Ascending aorta (tissue), 2 donors: ENCODE results near the gene FOXK1. TPM values are rescaled to one million over a fixed set of nuclear protein-coding genes. Genes with fewer than 3 reads are reported as not detected.

Source experiments
- DNase-seq, 2 donors: peaks; one replicate each; pipeline ENCODE4 v3.0.0-alpha.2; 2019; ENCODE audit warnings: low spot score in 2 of 2
- H3K27ac ChIP-seq, 2 donors: fragments of 200-600 bp; sonication (generic); one replicate each; pipeline ENCODE4 v1.5.1; 2016 to 2017; ENCODE audit warnings: mild to moderate bottlenecking in 1 of 2
- H3K27me3 ChIP-seq: fragments of 200-600 bp; sonication (generic); one replicate; pipeline ENCODE4 v1.5.1; 2017
- H3K36me3 ChIP-seq, 2 donors: fragments of 200-600 bp; sonication (generic); one replicate each; pipeline ENCODE4 v1.5.1; 2016
- H3K4me1 ChIP-seq, 2 donors: fragments of 200-600 bp; sonication (generic); one replicate each; pipeline ENCODE4 v1.5.1; 2016 to 2017; ENCODE audit warnings: mild to moderate bottlenecking in 1 of 2
- H3K4me3 ChIP-seq, 2 donors: fragments of 200-600 bp; sonication (generic); one replicate each; pipeline ENCODE4 v1.5.1; 2016 to 2017; ENCODE audit warnings: mild to moderate bottlenecking in 1 of 2
- H3K9me3 ChIP-seq, 2 donors: fragments of 200-600 bp; sonication (generic); one replicate each; pipeline ENCODE4 v1.5.1; 2016
- CTCF ChIP-seq, 3 experiments: fragments of 200-600 bp in 2 of 3; fragments of 450-650 bp in 1 of 3; sonication (generic) in 2 of 3; IDR thresholded peaks; one replicate each; pipeline ENCODE4 v1.5.1; 2016 to 2019; ENCODE audit warnings: antibody characterized with exemption in 3 of 3, mild to moderate bottlenecking in 1 of 3, moderate library complexity in 1 of 3
- intact Hi-C: fragments of 100-400 bp; cut with DNase I; formaldehyde crosslinking; loops from one replicate; pipeline ENCODE4 v1.15.1; 2023
- total RNA-seq: library from RNA; depleted of rRNA; stranded (reverse); fragments of >200 nt; gene quantifications from one replicate; pipeline ENCODE4 v1.1.0, GENCODE V29; 2016

Gene FOXK1
- total RNA-seq, 1 donor from 2014 or later: 31.7 TPM

DNA sequence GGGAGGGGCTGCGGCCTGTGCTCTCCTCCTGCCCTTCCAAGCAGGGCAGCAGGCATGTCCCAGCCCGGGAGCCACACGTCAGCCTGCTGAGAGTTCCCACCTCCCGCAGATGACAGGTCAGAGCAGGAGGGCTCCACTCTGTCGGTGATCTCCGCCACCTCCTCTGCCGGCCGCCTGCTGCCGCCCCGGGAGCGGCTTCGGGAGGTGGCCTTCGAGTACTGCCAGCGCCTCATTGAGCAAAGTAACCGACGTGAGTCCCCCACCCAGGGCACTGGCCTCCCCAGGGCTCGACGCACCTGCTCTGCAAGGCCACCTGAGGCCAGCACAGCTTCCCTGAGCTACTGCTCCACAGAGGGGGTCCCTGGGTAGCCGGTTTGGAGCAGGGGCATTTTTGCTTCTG, 102.7 kb downstream of the FOXK1 start:
- no peaks in the 10 kb centered on the region for H3K4me1 ChIP-seq
- DNase-seq: no peak
- intact Hi-C loops: no loop called here
- no peaks in the 10 kb centered on the region for H3K9me3 ChIP-seq
- H3K4me3 ChIP-seq: no peak overlapping the region
- H3K27ac ChIP-seq: no peak overlapping the region
- H3K36me3 ChIP-seq: peaks cover 88 to 92% of the 10 kb centered on the region in 2 donors
- H3K27me3 ChIP-seq: no peaks in the 10 kb centered on the region
- no peak for TF ChIP-seq CTCF (IDR thresholded peaks at IDR 0.05)

DNA sequence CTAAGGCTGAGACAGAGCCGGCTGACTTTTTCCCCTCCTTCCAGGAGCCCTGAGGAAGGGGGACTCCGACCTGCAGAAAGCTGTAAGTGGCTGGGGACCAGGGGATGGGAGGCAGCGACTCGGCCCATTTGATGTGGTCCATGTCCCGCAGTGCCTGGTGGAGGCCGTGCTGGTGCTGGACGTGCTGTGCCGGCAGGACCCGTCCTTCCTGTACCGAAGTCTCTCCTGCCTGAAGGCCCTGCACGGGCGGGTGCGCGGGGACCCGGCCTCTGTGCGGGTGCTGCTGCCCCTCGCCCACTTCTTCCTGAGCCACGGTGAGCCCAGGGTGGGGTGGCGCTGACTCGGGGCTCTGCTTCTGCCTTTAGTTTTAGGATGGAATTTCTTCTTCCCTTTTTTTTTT, 103.3 kb downstream of the FOXK1 start:
- Histone ChIP-seq H3K4me1 (no peaks in the 10 kb centered on the region), H3K9me3 (no peaks in the 10 kb centered on the region), H3K27me3 (no peaks in the 10 kb centered on the region), H3K27ac (no peak overlapping the region), H3K36me3 (peaks cover 94 to 98% of the 10 kb centered on the region in 2 donors), H3K4me3 (no peak overlapping the region)
- TF ChIP-seq CTCF (IDR thresholded peaks at IDR 0.05): no peak
- intact Hi-C loops: no loop called here
- no peak for DNase-seq

GRCh38 chr7:4786015-4786414, 103.9 kb downstream of the FOXK1 start:
- DNase-seq: no peak
- TF ChIP-seq CTCF (IDR thresholded peaks at IDR 0.05): no peak
- H3K4me3 ChIP-seq: no peak overlapping the region
- H3K4me1 ChIP-seq: no peaks in the 10 kb centered on the region
- peaks cover 98 to 99% of the 10 kb centered on the region in 2 donors for H3K36me3 ChIP-seq
- no peak overlapping the region for H3K27ac ChIP-seq
- no peaks in the 10 kb centered on the region for H3K9me3 ChIP-seq
- intact Hi-C loops: no loop called here
- no peaks in the 10 kb centered on the region for H3K27me3 ChIP-seq

DNA sequence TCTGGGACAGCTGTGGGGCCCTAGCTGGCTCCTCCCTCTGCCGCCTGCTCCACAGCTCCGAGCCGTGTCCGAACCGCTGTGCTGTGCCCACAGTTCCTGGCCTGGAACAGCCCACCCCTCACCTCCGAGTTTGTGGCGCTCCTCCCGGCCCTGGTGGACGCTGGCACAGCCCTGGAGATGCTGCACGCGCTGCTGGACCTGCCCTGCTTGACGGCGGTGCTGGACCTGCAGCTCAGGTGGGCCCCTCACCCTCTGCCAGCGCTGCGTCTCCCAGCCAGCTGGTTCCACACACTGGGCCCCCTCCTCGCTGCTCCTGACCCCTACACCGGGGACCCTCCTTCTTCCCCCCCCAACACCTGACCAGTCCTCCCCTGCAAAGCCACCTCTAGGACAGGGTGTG, 105.4 kb downstream of the FOXK1 start:
- H3K9me3 ChIP-seq: no peaks in the 10 kb centered on the region
- H3K27me3 ChIP-seq: no peaks in the 10 kb centered on the region
- DNase-seq: no peak
- intact Hi-C loops: no loop called here
- H3K27ac ChIP-seq: no peak overlapping the region
- TF ChIP-seq CTCF (IDR thresholded peaks at IDR 0.05): no peak
- H3K4me1 ChIP-seq: no peaks in the 10 kb centered on the region
- H3K36me3 ChIP-seq: peaks cover 94 to 96% of the 10 kb centered on the region in 2 donors
- no peak overlapping the region for H3K4me3 ChIP-seq

DNA sequence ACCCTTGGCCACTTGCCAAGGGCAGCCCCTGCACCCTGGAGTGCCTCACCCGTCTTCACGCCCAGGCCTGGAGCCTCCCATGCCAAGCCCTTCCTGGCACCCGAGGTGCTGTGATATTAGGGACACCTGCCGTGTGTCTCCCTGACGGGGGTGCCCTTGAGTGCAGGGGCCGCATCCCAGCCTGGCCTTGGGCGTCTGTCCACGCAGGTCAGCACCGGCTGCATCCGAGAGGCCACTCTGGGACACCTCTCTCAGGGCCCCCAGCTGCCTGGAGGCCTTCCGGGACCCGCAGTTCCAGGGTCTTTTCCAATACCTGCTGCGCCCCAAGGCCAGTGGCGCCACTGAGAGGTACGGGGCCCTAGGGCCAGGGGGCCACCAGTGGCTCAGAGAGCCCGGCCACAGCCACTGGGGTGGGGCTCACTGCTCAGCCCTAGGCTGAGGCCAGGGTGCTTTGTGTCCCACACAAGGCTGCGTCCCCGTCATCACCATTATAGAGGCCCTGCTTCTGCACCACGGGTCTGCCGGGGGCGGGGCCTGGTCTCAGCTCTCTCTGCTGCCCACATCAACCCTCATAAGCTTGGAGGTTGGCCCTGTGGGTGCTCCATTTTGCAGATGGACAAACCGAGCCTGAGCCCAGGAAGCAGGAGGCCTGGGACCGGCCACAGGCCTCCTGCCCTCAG, 106.0 kb downstream of the FOXK1 start:
- H3K27ac ChIP-seq: no peak overlapping the region
- H3K4me3 ChIP-seq: no peak overlapping the region
- TF ChIP-seq CTCF (IDR thresholded peaks at IDR 0.05): no peak
- intact Hi-C loops: no loop called here
- no peaks in the 10 kb centered on the region for H3K27me3 ChIP-seq
- DNase-seq: no peak
- H3K36me3 ChIP-seq: peaks cover 88 to 96% of the 10 kb centered on the region in 2 donors
- no peaks in the 10 kb centered on the region for H3K4me1 ChIP-seq
- H3K9me3 ChIP-seq: no peaks in the 10 kb centered on the region
